Stimulated activated CD4-positive, alpha-beta T cell treated with anti-CD3 and anti-CD28 coated beads, Interleukin-12 subunit alpha, Interleukin-12 subunit beta, amount 100 ng/mL, for 48 hours (primary cell): ENCODE data around the gene ZNF562.
A peak's percentile ranks its signal among the peaks of the same experiment; 100 is the strongest.
"Not testable (repeated sequence)": the region's sequence is repeated elsewhere in the genome, so short reads cannot be mapped to it uniquely, and the experiment has no call there.

Experiments
- DNase-seq, 3 donors: peaks; one replicate each; pipeline ENCODE4 v3.0.0-alpha.2; 2020; ENCODE audit warnings: low read depth in 2 of 3, low spot score in 1 of 3

ZNF562 gene

DNA sequence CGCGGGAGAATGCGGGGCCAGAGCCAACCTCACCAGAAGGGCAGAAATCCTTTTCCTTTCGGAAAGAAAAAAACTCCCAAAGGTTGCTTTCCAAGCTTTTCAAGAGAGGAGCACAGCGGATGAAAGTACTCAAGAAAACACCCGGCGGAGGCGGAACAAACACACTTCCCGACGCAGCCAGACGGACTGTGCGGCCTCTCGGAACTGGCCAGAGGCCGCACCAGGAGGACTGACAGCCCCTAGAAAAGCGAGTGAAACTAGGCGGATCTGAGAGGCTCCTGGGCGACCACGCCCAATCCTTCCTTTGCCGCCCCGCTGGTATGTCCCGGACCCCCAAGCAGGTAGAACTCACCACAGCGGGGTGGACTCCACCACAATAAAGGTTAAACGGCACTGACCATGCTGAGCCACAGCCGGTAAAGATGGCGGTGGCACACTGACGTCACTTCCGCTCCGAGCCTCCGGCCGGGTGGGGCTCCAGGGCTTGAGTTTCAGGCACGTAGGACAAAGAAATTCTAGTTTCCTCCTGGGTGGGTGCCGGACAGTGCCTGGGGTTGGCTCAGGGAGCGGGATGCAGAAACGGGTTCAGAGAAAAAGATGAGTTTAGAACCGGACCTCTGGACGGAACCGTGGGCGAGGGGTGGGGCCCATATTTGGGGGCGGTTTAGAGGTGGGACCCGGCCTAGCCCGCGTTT lies at the start of gene ZNF562:
ZNF562 (minus strand) TSS at position 438 of the 695 bp plus-strand sequence. CDS start 14,356 bp downstream, outside the sequence.
- peak; percentile 68 to 79 (median 75) for DNase-seq

DNA sequence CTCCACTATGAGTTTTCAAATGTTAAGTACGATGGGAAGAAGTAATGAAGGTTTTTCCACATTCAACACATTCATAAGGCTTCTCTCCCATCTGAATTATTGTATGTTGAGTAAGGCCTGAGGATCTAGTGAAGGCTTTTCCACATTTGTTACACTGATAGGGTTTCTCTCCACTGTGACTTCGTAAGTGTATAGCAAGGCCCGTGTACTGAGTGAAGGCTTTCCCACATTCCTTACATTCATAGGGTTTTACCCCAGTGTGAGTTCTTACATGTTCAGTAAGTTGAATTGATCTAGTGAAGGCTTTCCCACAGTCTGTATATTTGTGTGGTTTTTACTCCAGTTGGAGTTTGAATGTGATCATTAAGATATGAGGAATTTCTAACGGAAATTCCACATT lies 49.3 kb upstream of the ZNF562 start:
- DNase-seq: no peak

DNA sequence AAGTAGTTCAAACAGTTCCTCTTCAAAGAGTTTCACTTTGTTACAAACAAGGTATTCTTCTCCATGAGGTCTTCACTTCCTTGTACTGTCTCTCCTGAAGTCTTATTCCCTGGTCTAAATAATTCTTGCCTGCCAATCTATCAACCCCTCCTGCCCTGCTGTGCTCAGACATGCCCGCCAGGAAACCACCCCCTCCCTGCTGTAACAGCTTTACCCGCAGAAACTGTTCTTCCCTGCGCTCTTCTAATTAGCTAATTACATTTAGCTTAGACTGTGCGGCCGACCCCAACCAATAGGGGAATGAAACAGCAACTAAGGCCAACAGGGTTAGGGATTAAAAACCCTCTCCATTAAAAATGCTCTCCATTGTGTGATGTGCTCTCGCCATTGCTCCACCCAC lies 47.0 kb upstream of the ZNF562 start:
- DNase-seq: no peak

DNA sequence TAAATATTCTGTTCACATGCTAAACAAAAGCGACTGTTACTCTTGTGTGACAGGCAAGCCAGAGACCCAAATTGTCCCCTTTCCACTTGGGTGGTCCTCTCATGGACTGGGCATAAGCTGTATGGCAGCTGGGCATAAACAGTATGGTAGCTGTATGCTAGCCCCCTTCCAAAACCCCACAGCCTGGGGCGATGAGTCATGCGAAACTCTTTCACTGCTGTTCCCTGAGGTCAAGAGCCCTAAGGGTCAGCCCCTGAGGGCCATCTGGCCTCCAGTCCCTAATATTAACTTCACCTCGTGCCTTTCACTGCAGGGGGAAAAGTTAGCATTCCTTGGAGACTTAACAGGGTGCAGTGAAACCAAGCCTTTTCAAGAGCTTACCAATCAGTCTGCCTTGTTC lies 45.6 kb upstream of the ZNF562 start:
- no peak for DNase-seq

DNA sequence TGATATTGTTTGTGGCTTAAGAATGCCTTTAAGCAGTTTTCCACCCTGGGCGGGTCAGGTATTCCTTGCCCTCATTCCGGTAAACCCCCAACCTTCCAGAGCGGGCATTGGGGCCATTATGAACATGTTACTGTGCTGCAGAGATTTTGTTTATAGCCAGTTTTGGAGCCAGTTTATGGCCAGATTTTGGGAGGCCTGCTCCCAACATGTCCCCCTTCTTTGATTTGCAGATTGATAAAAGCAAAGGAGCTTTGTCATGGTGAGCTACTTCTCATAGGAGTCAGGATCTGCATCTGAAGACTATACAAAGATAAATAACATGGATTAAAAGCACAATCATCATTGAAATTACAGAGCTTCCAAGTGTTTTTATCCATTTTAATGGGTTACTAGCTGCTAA lies 36.9 kb upstream of the ZNF562 start:
- no peak for DNase-seq

DNA sequence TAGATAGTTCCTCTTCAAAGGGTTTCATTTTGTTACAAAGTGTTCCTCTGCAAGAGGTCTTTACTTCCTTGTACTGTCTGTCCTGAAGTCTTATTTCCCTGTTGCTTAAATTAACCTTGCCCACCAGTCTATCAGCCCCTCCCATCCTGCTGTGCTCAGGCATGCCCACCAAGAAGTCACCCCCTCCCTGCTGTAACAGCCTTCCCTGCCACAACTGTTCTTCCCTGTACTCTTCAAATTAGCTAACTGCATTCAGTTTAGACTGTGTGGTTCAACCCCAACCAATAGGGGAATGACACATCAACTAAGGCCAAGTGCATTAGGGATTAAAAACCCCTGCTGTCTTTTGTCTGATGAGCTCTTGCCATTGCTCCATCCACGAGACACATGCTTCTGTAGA lies 34.4 kb upstream of the ZNF562 start:
- DNase-seq: no peak

DNA sequence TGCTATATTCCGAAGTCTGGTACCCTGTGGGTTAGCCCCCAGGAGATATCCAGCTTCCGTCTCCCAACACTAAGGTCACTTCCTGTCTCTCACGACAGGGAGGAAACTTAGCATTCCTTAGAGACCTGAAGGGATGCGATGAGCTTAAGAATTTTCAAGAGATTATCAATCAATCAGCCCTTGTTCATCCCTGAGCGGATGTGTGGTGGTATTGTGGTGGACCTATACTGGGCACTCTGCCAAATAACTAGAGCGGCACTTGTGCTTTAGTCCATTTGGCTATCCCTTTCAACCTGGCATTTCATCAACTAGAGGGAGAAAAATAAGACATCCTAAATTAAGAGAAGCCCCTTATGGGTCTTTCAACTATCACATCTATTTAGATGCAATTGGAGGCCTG lies 30.9 kb upstream of the ZNF562 start:
- DNase-seq: no peak

DNA sequence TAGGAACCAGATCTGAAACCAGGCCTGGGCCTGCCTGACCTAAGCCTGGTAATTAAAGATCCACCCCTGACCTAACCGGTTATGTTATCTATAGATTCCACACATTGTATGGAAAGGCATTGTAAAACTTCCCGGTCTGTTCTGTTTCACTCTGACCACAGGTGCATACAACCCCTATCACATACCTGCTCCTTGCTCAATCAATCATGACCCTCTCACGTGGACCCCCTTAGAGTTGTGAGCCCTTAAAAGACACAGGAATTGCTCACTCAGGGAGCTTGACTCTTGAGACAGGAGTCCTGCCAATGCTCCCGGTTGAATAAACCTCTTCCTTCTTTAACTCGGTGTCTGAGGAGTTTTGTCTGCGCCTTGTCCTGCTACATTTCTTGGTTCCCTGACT lies 27.3 kb upstream of the ZNF562 start:
- no peak for DNase-seq

DNA sequence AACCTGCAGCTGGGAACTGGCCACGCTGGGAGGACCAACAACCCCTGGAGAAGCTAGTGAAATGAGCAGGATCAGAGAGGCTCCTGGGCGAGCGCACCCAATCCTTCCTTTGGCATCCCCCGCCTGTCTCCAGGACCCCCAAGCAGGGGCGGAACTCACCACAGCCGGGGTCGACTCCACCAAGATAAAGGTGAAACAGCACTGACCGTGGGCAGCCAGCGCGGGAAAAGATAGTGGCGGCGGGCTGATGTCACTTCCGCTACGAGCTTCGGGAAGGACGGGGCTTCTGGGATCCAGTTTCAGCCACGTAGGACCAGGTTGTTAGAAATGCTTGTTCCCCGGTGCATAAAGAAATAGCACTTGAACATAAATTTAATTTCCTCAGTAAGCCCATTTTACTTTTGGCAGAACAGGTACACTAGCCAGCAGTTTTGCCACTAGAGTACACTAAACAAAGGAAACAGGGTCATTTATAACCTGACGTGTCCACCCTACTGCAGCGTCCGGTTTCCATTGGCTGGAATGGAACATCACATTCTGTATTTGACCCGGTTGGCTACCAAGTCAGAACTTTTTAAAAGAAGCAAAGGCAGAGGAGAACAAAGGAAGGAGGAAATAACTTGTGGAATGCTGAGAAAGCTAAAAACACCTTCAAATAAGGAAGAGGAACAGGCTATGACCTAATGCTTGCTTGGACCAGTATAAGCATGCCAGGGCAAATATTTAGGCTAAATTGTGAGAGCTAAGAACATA lies 25.5 kb upstream of the ZNF562 start:
- DNase-seq: no peak

DNA sequence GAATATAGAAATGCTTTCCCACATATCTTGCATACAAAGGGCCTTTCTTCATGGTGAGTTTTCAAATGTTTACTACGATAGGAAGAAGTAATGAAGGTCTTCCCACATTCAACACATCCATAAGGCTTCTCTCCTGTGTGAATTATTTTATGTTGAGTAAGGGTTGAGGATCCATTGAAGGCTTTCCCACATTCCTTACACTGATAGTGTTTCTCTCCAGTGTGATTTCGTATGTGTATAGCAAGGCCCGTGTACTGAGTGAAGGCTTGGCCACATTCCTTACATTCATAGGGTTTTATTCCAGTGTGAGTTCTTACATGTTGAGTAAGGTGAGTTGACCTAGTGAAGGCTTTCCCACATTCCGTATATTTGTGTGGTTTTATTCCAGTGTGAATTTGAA lies 15.4 kb upstream of the ZNF562 start:
- DNase-seq: not testable (repeated sequence)

DNA sequence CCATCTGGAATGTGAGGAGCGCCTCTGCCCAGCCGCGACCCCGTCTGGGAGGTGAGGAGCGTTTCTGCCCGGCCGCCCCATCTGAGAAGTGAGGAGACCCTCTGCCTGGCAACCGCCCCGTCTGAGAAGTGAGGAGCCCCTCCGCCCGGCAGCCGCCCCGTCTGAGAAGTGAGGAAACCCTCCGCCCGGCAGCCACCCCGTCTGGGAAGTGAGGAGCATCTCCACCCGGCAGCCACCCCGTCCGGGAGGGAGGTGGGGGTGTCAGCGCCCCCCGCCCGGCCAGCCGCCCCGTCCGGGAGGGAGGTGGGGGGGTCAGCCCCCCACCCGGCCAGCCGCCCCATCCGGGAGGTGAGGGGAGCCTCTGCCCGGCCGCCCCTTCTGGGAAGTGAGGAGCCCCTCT lies 5.1 kb upstream of the ZNF562 start:
- DNase-seq: not testable (repeated sequence)

DNA sequence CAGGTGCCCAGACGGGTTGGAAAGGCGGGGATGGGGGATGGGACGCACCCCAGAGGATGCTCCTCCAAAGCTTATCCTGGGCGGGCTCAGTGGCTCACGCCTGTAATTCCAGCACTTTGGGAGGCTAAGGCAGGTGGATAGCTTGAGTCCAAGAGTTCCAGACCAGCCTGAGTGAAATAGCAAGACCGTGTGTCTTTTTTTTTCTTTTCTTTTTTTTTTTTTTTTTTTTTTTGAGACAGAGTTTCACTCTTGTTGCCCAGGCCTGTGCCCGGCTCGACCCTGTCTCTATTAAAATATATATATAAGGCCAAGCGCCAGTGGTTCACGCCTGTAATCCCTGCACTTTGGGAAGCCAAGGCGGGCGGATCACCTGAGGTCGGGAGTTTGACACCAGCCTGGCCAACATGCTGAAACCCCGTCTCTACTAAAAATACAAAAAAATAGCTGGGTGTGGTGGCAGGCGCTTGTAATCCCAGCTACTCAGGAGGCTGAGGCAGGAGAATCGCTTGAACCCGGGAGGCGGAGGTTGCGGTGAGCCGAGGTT lies 530 bp upstream of the ZNF562 start:
- not testable (repeated sequence) for DNase-seq

DNA sequence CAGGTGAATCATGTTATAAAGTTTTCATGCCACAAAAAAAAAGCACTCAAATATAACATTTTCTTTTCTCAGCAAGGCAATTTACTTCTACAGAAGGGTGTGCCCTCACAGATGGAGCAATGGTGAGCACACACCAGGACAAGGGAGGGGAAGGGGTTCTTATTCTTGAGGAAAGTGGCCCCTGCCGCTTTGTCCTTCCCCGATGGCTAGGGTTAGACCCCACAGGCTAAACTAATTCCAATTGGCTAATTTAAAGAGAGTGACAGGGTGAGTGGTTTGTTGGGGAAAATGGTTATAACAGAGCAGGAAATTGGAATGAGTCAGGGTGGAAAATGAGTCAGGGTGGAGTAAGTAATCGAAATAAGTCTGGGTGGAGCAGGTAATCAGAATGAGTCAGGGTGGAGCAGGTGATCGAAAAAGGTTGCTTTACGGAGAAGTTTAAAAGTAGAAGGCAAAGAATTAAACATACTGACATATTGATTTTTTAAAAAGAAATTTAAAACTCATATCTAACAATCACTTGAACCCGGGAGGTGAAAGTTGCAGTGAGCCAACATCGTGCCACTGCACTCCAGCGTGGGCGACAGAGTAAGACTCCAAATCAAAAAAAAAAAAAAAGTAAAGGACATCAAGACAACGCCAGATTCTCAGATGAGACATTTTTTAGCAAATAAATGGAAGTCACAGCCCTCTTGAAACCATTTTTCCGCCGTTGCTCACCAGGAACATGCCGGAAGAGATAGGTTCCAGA lies 813 bp downstream of the ZNF562 start:
- DNase-seq: peak; percentile 3 to 46 (median 7)

DNA sequence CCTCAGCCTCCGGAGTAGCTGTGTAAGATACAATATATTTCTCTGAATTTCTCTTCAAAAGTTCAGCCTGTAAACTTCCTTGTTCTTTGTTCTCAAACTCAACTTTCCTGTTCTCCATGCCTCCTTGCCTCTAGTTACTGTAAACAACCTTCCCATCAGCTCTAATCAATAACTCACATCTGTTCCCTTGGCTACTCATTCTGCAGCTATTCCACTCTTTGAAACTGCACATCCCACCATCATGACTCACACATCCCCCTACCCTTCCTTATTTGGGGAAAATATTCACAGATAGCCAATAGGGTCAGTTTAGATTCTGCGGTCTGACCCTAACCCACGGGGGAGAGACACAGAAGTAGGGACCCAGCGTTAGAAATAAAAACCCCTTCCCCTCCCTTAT lies 2.0 kb downstream of the ZNF562 start:
- no peak for DNase-seq

DNA sequence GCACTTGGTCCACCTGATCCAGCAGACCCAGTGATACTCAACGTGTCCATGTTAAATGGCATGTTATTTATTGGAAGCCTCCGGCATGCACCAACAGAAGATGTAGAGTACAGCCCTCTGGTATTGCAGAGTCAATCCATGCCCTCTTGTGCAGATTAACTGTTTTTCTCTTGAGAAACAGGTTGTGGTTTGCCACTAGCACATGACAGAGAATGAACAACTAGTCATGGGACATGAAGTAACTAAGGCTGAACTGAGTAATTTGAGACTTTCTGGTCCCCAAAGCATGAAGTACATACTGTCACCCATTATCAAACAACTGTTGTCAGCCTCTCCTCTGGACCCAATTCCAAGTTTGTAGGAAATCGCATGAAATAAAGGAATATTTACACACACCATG lies 3.2 kb downstream of the ZNF562 start:
- DNase-seq: no peak

DNA sequence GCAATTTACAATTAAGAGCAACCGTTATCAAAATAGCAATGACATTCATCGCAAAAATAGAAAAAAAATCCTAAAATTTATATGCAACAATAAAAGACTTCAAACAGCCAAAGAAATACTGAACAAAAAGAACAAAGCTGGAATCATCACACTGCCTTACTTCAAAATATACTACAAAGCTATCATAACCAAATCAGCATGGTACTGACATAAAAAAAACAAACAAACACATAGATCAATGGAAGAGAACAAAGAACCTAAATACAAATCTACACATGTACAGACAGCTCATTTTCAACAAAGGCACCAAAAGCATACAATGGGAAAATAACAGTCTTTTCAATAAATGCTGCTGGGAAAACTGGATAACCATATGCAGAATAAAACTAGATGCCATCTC lies 6.4 kb downstream of the ZNF562 start:
- no peak for DNase-seq

DNA sequence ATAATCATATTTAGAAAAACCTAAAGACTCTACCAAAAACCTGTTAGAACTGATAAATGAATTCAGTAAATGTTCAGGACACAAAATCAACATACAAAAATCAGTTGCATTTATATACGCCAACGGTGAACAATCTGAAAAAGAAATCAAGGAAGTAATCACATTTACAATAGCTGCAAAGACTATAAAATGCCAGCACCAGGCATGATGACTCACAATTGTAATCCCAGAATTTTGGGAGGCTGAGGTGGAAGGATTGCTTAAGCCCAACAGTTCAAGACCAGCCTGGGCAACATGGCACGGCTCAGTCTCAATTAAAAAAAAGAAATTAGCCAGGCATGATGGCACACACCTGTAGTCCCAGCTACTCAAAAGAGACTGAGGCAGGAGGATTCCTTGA lies 7.0 kb downstream of the ZNF562 start:
- DNase-seq: no peak

DNA sequence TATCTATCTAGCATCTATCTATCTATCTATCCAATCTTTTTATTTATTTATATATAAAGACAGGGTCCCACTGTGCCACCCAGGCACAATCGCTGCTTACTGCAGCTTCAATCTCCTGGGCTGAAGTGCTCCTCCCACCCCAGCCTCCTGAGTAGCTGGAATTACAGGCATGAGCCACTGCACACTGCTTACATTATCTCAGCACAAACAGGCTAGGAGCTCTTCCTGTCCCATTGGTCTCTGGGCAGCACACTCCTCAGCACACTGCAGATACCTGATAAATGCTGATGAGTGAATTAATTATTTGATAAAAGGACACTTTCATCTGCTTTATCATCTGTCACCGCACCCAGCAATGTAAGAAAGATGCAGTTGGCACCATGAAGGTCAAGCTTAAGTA lies 16.1 kb downstream of the ZNF562 start:
- DNase-seq: no peak

DNA sequence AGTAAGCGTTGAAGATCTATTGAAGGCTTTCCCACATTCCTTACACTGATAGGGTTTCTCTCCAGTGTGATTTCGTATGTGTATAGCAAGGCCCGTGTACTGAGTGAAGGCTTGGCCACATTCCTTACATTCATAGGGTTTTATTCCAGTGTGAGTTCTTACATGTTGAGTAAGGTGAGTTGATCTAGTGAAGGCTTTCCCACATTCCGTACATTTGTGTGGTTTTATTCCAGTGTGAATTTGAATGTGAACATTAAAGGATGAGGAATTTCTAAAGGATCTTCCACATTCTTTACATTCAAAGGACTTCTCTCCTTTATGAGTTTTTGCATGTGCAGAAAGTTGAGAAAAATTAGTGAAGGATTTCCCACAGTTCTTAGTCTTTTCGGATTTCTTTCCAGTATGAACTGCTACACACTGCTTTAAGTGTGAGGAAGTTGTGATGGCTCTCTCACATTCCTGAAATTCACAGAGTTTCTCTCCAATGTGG lies 21.8 kb downstream of the ZNF562 start:
- not testable (repeated sequence) for DNase-seq

DNA sequence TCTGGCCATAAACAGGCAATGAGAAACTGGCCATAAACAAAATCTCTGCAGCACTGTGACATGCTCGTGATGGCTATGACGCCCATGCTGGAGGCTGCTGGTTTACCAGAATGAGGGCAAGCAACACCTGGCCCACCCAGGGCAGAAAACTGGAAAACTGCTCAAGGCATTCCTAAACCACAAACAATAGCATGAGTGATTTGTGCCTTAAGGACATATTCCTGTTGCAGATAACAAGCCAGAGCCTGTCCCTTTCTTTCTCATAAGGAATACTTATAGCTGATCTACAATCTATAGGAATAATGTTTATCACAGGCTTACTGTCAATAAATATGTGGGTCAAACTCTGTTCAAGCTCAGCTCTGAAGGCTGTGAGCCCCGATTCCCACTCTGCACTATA lies 23.4 kb downstream of the ZNF562 start:
- not testable (repeated sequence) for DNase-seq

DNA sequence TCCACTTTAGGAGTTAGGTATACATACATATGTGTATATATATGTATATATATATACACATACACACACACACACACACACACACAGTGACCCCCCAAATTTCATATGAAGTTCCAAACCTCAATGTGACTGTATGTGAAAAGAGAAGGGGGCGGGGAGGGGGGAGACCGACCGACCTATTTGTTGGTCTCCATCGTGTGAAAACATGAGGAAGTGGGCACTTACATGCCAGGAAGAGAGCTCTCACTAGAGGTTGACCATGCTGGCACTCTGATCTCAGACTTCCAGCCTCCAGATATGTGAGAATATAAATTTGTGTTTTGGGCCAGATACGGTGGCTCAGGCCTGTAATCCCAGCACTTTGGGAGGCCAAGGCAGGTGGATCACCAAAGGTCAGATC lies 24.6 kb downstream of the ZNF562 start:
- DNase-seq: no peak

DNA sequence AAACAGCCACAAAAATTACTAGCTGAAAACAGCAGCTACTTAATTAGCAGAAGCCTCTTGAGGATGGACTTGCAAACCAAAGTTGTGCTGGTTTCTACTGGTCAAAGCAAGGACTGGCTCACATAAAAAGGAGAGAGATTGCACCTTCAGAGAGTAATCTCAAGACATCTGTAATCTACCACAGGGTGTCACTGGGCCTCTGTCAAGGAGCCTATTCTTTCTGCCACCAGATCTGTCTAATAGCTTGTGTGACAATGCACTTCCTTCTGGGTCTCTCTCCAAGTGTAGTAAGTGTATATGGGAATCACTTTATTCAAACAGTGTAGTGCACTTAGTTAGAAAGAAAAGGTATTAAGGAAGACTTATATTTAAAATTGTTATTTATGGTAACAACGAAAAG lies 29.4 kb downstream of the ZNF562 start:
- DNase-seq: no peak
